GM10266 (cell line): ENCODE results near the gene FGF9.

Experiments
- DNase-seq: peaks from one replicate; pipeline ENCODE4 v3.0.0; 2012; ENCODE audit errors: extremely low spot score
- CTCF ChIP-seq: IDR thresholded peaks from 2 replicates; pipeline ENCODE4 v1.5.1; 2012; ENCODE audit warnings: mild to moderate bottlenecking, low read depth; ENCODE audit not compliant: control insufficient read depth, insufficient read depth; ENCODE audit errors: missing control alignments

Gene FGF9

GRCh38 chr13:21639561-21639960, 31.3 kb upstream of the FGF9 start:
- DNase-seq = no peak
- no peak for TF ChIP-seq CTCF

DNA sequence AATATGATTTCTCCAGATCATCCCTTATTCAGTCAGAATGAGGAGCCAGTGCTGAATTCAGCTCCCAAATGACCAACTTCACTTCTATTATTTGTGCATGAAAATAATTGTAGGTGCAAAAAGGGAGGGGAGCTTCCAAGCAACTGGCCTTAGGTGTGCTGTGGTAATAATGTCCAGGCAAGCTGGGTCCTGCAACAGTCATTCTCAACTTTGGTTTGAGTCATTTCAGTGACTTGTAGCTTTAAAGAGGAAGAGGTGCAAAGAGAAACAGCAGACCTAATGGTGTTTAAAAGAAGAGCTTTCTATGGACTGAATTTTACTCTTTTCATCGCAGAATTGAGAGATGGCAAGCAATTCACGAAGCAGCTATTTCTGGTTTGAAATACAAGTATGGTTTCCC, 29.2 kb upstream of the FGF9 start:
- DNase-seq = no peak

GRCh38 chr13:21657538-21657937, 13.3 kb upstream of the FGF9 start:
- TF ChIP-seq CTCF = no peak
- no peak for DNase-seq

More for the DNA sequence above, 29.2 kb upstream of the FGF9 start:
- TF ChIP-seq CTCF = no peak

DNA sequence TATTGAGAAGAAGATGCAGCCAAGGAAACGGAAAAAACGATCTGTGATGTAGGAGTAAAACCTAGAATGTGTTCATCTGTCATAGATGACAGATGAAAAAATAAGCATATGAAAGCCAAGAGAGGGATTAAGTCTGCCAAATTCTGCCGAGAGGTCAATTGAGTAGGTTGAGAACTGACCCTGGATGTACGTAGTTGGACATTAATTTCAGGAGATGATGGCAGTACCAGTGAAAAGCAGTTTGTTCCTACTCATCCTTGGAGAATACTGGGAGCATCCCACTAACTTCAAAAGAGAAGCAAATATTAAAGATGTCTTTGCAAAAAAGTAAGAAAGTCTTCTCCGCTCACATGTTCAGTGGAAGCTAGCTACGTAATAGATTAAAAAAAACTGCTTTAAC, 11.8 kb upstream of the FGF9 start:
- no peak for TF ChIP-seq CTCF
- no peak for DNase-seq

GRCh38 chr13:21661097-21661909, 9.6 kb upstream of the FGF9 start:
- DNase-seq = no peak

DNA sequence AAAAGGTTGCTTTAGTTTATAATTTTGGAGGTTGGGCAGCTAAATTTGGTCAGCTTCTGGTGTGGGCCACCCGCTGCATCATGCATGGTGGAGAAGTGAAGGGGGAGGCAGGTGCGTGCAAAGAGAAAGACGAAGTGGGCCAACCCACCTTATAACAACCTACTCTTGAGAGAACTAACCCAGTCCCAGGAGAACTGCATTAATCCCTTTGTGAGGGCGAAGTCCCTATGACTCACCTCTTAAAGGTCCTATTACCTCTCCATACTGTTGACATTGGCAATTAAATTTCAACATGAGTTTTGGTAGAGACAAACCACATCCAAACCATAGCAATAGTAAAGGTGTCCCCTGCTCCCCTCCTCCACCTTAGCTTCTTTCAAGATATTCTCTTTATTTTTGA, 7.7 kb upstream of the FGF9 start:
- TF ChIP-seq CTCF = no peak
- no peak for DNase-seq

More at GRCh38 chr13:21661097-21661909, 9.6 kb upstream of the FGF9 start:
- no peak for TF ChIP-seq CTCF

- no peak for TF ChIP-seq CTCF
- no peak for DNase-seq
These were observed 2.1 kb upstream of the FGF9 start for GRCh38 chr13:21668732-21669275.
